ENCODE measurements around the gene SARS1. TPM values are rescaled to one million over a fixed set of nuclear protein-coding genes. Genes with fewer than 3 reads are reported as not detected.
"Not testable (repeated sequence)": the region's sequence is repeated elsewhere in the genome, so short reads cannot be mapped to it uniquely, and the experiment has no call there.

SARS1 gene
- total and polyA plus RNA-seq, 2 experiments from 2014 or later: 353 to 365 TPM

DNA sequence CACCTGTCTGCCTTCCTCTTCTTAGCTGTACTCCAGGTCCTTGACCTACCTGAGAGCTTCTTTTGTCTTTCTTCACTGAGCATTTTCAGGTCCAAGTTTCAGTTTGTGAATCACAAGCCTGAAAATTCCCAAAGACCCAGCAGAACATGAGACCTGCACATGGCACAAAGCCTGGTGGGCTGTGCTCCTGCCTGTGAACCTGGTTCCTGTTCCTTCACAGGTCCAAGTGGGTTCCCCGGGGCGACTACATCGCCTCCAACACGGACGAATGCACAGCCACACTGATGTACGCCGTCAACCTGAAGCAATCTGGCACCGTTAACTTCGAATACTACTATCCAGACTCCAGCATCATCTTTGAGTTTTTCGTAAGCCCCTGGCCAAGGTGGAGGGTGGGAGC, 42.1 kb upstream of the SARS1 start:
- DNase-seq: no peak
- Histone ChIP-seq H4K20me1 (ENCODE audit: insufficient read depth) (no peaks in the 10 kb centered on the region), H3F3A (ENCODE audit: insufficient read depth) (no peaks in the 10 kb centered on the region), H3K79me2 (ENCODE audit: insufficient read depth) (no peaks in the 10 kb centered on the region), H3K27ac (no peak overlapping the region), H3K36me3 (ENCODE audit: low read depth) (no peaks in the 10 kb centered on the region), H3K4me3 (no peak overlapping the region), H3K27me3 (replicated peaks; ENCODE audit: insufficient read depth) (no peaks in the 10 kb centered on the region), H2AFZ (no peak overlapping the region), H3K4me1 (ENCODE audit: insufficient read depth) (no peaks in the 10 kb centered on the region), H3K9me2 (ENCODE audit: insufficient read depth) (no peaks in the 10 kb centered on the region), H3K9me3 (ENCODE audit: low read depth) (no peaks in the 10 kb centered on the region), H3K4me2 (ENCODE audit: unreplicated experiment) (no peak overlapping the region), H3K9ac (no peak overlapping the region)
- in situ Hi-C loops (cut with MboI): no loop called here
- TF ChIP-seq EZH2 (IDR thresholded peaks at IDR 0.05; ENCODE audit: insufficient read depth, poor library complexity, severe bottlenecking) (no peak), EZH2phosphoT487 (IDR thresholded peaks at IDR 0.05; ENCODE audit: insufficient read depth, low read depth) (no peak)
- WGBS, 2 experiments (ENCODE audit: low coverage in 1 of 2, low lambda C conversion rate in 2 of 2, missing lambda C conversion rate in 2 of 2): 90 to 91% methylated on average over 10 of the region's 10 CpGs

DNA sequence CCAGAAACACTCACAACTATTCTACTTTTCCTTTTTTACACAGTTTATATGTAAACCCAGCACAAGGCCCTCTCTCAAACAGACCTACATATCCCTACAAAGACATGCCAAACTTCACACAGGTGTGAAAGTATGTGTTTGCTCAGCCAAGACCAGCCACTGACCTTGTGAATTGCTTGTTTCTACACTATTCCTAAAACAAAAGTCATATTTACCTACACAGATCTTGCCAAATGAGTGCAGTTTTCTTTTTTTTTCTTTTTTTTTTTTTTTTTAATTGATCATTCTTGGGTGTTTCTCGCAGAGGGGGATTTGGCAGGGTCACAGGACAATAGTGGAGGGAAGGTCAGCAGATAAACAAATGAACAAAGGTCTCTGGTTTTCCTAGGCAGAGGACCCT, 37.4 kb upstream of the SARS1 start:
- H3K4me2 ChIP-seq (ENCODE audit: unreplicated experiment); H3K27me3 ChIP-seq (replicated peaks; ENCODE audit: insufficient read depth); H3K9ac ChIP-seq; H3K4me1 ChIP-seq (ENCODE audit: insufficient read depth); H3F3A ChIP-seq (ENCODE audit: insufficient read depth); H3K36me3 ChIP-seq (ENCODE audit: low read depth); H3K4me3 ChIP-seq; DNase-seq; H3K9me2 ChIP-seq (ENCODE audit: insufficient read depth); H3K79me2 ChIP-seq (ENCODE audit: insufficient read depth); H3K9me3 ChIP-seq (ENCODE audit: low read depth); in situ Hi-C loops (cut with MboI); H2AFZ ChIP-seq; H3K27ac ChIP-seq; H4K20me1 ChIP-seq (ENCODE audit: insufficient read depth): not testable (repeated sequence)
- 85 to 88% methylated on average over 1 of the region's 1 CpG for WGBS, 2 experiments (ENCODE audit: low coverage in 1 of 2, low lambda C conversion rate in 2 of 2, missing lambda C conversion rate in 2 of 2)

DNA sequence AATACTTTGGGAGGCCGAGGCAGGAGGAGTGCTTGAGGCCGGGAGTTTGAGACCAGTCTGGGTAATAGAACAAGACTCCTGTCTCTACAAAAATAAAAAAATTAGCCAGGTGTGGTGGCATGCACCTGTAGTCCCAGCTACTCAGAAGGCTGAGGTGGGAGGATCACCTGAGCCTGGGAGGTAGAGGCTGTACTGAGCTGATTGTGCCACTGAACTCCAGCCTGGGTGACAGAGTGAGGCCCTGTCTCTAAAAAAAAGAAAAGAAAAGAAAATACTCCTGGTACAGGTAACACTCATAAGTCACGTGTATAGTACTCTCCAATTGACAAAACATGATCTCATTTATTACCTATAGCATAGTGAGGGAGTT, 33.0 kb upstream of the SARS1 start:
- H3K9ac ChIP-seq; H4K20me1 ChIP-seq (ENCODE audit: insufficient read depth); H3K9me3 ChIP-seq (ENCODE audit: low read depth); in situ Hi-C loops (cut with MboI); H3K4me2 ChIP-seq (ENCODE audit: unreplicated experiment); H3K79me2 ChIP-seq (ENCODE audit: insufficient read depth); H3K4me3 ChIP-seq; DNase-seq; H3K9me2 ChIP-seq (ENCODE audit: insufficient read depth); H3F3A ChIP-seq (ENCODE audit: insufficient read depth); H3K27ac ChIP-seq; H3K27me3 ChIP-seq (replicated peaks; ENCODE audit: insufficient read depth); H3K4me1 ChIP-seq (ENCODE audit: insufficient read depth); H3K36me3 ChIP-seq (ENCODE audit: low read depth); H2AFZ ChIP-seq: not testable (repeated sequence)
- WGBS, 2 experiments (ENCODE audit: low coverage in 1 of 2, low lambda C conversion rate in 2 of 2, missing lambda C conversion rate in 2 of 2): 70 to 80% methylated on average over 3 of the region's 3 CpGs

DNA sequence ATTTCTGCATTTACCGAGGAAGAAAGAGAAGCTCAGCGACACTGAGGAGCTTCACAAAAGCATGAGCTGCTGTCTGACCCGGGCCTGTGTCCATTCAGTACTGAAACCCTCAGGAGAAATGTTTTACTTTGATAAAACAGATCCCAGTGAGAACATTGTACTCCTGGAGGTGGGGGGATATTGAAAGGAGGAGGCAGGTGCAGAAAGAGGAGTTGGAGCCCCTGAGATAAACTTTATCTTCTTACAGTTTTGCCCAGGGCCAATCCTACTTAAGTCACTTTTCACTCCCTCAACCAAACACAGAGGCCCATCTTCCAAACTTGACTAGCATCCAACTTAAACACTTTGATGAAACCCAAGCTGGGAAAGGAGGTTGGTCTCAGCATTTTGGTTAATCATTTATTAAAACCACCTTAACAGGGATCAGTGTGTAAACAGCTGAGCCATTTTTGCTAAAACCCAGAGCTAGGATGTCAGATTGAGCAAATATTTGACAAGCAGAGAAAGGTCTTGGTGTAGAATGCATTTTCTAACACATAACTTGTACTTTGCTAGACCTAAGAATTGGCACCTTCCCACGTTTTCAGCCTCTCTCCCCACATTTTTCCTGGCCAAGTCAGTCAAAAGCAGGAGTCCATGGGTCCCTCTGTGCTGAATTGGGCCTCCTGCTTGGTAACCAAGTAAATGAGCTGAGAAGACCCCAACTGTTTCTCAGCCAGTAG, 32.5 kb upstream of the SARS1 start:
- 0 out of 2 replicates have a peak overlapping the region, but pooled peaks have one; percentile 12 for H2AFZ ChIP-seq
- no peak overlapping the region for H3K27ac ChIP-seq
- no peaks in the 10 kb centered on the region for H3K9me2 ChIP-seq (ENCODE audit: insufficient read depth)
- no peak overlapping the region for H3K4me3 ChIP-seq
- TF ChIP-seq EZH2 (IDR thresholded peaks at IDR 0.05; ENCODE audit: insufficient read depth, poor library complexity, severe bottlenecking) (no peak), EZH2phosphoT487 (IDR thresholded peaks at IDR 0.05; ENCODE audit: insufficient read depth, low read depth) (no peak)
- H3K4me2 ChIP-seq (ENCODE audit: unreplicated experiment): no peak overlapping the region
- no peaks in the 10 kb centered on the region for H3K36me3 ChIP-seq (ENCODE audit: low read depth)
- no peak overlapping the region for H3K9ac ChIP-seq
- in situ Hi-C loops (cut with MboI): no loop called here
- H4K20me1 ChIP-seq (ENCODE audit: insufficient read depth): no peaks in the 10 kb centered on the region
- H3K4me1 ChIP-seq (ENCODE audit: insufficient read depth): 0 out of 2 replicates have a peak, but pooled peaks cover 4% of the 10 kb centered on the region
- peak; percentile 33 for DNase-seq
- no peaks in the 10 kb centered on the region for H3K79me2 ChIP-seq (ENCODE audit: insufficient read depth)
- H3F3A ChIP-seq (ENCODE audit: insufficient read depth): 0 out of 2 replicates have a peak, but pooled peaks cover 10% of the 10 kb centered on the region
- 31 to 36% methylated on average over 4 of the region's 4 CpGs for WGBS, 2 experiments (ENCODE audit: low coverage in 1 of 2, low lambda C conversion rate in 2 of 2, missing lambda C conversion rate in 2 of 2)
- no peaks in the 10 kb centered on the region for H3K9me3 ChIP-seq (ENCODE audit: low read depth)
- no peaks in the 10 kb centered on the region for H3K27me3 ChIP-seq (replicated peaks; ENCODE audit: insufficient read depth)

DNA sequence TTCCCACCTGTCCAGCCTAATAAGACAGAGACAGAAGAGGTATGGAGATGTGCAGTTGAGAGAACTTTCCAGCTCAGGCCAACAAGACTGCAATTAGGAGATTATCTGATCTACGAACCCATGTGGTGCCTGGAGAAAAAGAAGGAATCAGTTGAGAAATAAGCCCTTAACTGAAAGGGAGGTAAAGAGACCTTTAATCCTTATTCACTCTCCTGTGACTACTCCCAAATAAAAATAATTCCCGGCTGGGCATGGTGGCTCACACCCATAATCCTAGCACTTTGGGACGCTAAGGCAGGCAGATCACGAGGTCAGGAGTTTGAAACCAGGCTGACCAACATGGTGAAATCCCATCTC, 31.9 kb upstream of the SARS1 start:
- Histone ChIP-seq H3K4me1 (ENCODE audit: insufficient read depth) (0 out of 2 replicates have a peak, but pooled peaks cover 8% of the 10 kb centered on the region), H3K9ac (no peak overlapping the region), H2AFZ (0 out of 2 replicates have a peak overlapping the region, but pooled peaks have one; percentile 12), H3K27ac (no peak overlapping the region), H3K79me2 (ENCODE audit: insufficient read depth) (no peaks in the 10 kb centered on the region), H3K9me2 (ENCODE audit: insufficient read depth) (no peaks in the 10 kb centered on the region), H3F3A (ENCODE audit: insufficient read depth) (0 out of 2 replicates have a peak, but pooled peaks cover 10% of the 10 kb centered on the region), H3K9me3 (ENCODE audit: low read depth) (no peaks in the 10 kb centered on the region), H3K4me3 (no peak overlapping the region), H3K27me3 (replicated peaks; ENCODE audit: insufficient read depth) (no peaks in the 10 kb centered on the region), H3K36me3 (ENCODE audit: low read depth) (no peaks in the 10 kb centered on the region), H4K20me1 (ENCODE audit: insufficient read depth) (no peaks in the 10 kb centered on the region), H3K4me2 (ENCODE audit: unreplicated experiment) (no peak overlapping the region)
- no peak for DNase-seq
- TF ChIP-seq EZH2phosphoT487 (IDR thresholded peaks at IDR 0.05; ENCODE audit: insufficient read depth, low read depth) (no peak), EZH2 (IDR thresholded peaks at IDR 0.05; ENCODE audit: insufficient read depth, poor library complexity, severe bottlenecking) (no peak)
- WGBS, 2 experiments (ENCODE audit: low coverage in 1 of 2, low lambda C conversion rate in 2 of 2, missing lambda C conversion rate in 2 of 2): 56 to 64% methylated on average over 4 of the region's 4 CpGs
- in situ Hi-C loops (cut with MboI): no loop called here
